ENCODE data around the gene RAB35. TPM values are rescaled to one million over a fixed set of nuclear protein-coding genes. Genes with fewer than 3 reads are reported as not detected.

The RAB35 gene
- total and polyA plus RNA-seq, 7 donors: 18.9 to 38.7 (median 32.9) TPM

DNA sequence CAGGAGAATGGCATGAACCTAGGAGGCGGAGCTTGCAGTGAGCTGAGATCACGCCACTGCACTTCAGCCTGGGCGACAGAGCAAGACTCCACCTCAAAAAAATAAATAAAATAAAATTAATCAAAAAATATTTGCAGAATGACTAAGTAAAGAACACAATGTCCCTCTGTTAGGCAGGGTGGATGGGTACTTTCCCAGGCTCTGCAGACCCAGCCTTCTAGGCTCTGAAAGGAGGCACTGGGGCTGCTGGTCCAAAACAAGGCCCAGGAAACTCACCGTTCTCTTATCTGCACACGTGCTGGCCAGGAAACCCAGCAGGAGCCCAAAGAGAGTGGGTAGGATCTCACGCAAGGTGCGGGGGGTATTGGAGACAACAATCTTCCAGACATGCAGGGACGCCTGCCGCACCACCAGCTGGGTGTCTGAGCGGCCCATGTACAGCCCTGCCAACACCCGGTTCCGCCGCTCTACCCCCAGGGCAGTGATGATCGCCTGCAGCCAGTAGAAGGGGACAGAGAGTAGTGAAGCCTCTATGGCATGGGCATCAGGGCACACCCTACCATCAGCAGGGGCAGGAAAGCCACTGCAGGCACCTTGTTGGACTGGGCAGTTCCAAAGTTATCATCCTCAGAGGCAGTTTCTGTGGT is 25.8 kb upstream of the RAB35 start:
- H3K36me3 ChIP-seq (ENCODE audit: insufficient read depth in 1 of 2, low read depth in 1 of 2): peaks cover 14 to 100% of the 10 kb centered on the region in 2 donors
- no peaks in the 10 kb centered on the region for H3K4me1 ChIP-seq
- no peak for TF ChIP-seq CTCF (IDR thresholded peaks at IDR 0.05)
- intact Hi-C loops (cut with DNase I): no loop called here
- WGBS, 3 donors: 95 to 99% (median 95%) methylated on average over 13 to 14 of the region's 14 CpGs
- no peaks in the 10 kb centered on the region for H3K27me3 ChIP-seq (ENCODE audit: insufficient read depth in 3 of 3, low read length in 2 of 3)
- DNase-seq (no peak), ATAC-seq (no peak)
- no peaks in the 10 kb centered on the region for H3K9me3 ChIP-seq
- no peak overlapping the region for H3K27ac ChIP-seq
- no peak overlapping the region for H3K4me3 ChIP-seq

DNA sequence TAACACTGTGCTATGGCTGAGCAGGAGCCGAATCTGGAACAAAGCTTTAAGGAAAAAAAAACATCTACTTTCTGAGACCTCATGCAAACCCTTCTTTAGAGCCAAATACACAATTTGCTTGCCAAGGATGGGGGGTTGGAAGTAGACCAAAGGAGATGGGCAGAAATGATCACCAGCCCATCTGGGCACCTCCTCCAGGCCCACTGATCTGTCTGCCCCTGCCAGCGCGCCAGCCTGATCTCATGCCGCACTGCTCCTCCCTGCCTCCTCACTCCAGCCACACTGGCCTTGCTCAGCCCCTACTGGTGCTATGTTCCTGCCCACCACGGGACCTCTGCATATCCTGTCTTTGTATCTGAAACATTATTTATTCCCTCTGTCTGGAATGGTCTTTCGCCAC is 24.8 kb upstream of the RAB35 start:
- Histone ChIP-seq H3K27me3 (ENCODE audit: insufficient read depth in 3 of 3, low read length in 2 of 3) (no peaks in the 10 kb centered on the region), H3K4me1 (no peaks in the 10 kb centered on the region), H3K36me3 (ENCODE audit: insufficient read depth in 1 of 2, low read depth in 1 of 2) (peaks cover 14 to 100% of the 10 kb centered on the region in 2 donors), H3K4me3 (no peak overlapping the region), H3K27ac (no peak overlapping the region), H3K9me3 (no peaks in the 10 kb centered on the region)
- 92 to 97% (median 93%) methylated on average over 6 of the region's 6 CpGs for WGBS, 3 donors
- no peak for ATAC-seq
- no peak for DNase-seq
- TF ChIP-seq CTCF (IDR thresholded peaks at IDR 0.05): no peak
- intact Hi-C loops (cut with DNase I): no loop called here

GRCh38 chr12:120140603-120141002 is 24.1 kb upstream of the RAB35 start:
- TF ChIP-seq CTCF (IDR thresholded peaks at IDR 0.05): no peak
- Histone ChIP-seq H3K27ac (no peak overlapping the region), H3K4me1 (no peaks in the 10 kb centered on the region), H3K4me3 (no peak overlapping the region), H3K27me3 (ENCODE audit: insufficient read depth in 3 of 3, low read length in 2 of 3) (no peaks in the 10 kb centered on the region), H3K9me3 (no peaks in the 10 kb centered on the region), H3K36me3 (ENCODE audit: insufficient read depth in 1 of 2, low read depth in 1 of 2) (peaks cover 14 to 100% of the 10 kb centered on the region in 2 donors)
- 86 to 88% (median 86%) methylated on average over 9 of the region's 9 CpGs for WGBS, 3 donors
- DNase-seq: no peak
- intact Hi-C loops (cut with DNase I): no loop called here
- ATAC-seq: no peak

DNA sequence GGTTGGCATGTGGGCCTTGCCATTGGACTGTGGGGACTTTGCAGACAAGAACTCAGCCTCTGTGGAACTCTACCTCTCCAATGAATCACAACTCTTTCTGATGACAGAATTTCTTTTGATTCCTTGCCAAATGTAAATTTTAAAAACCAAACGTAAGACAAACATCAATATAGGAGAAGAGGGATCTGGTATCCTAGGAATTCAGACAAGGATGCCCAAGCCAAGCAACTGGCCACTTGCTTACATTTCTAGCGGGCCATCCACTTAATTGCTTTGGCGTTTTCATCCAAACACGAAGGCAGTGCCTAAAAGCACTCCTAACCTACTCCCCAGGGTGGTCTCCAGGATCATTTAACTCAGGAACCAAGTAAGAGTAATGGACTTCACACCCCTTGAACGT is 23.4 kb upstream of the RAB35 start:
- ATAC-seq: no peak
- peaks cover 16 to 100% of the 10 kb centered on the region in 2 donors for H3K36me3 ChIP-seq (ENCODE audit: insufficient read depth in 1 of 2, low read depth in 1 of 2)
- H3K27ac ChIP-seq: no peak overlapping the region
- no peaks in the 10 kb centered on the region for H3K9me3 ChIP-seq
- DNase-seq: no peak
- no peaks in the 10 kb centered on the region for H3K4me1 ChIP-seq
- 67 to 85% (median 78%) methylated on average over 5 of the region's 5 CpGs for WGBS, 3 donors
- intact Hi-C loops (cut with DNase I): loop anchor here in 1 of 2 donors (5.0 kb wide), 1 partner anchor 37 kb away; no protein-coding TSS in a partner anchor
- no peaks in the 10 kb centered on the region for H3K27me3 ChIP-seq (ENCODE audit: insufficient read depth in 3 of 3, low read length in 2 of 3)
- H3K4me3 ChIP-seq: no peak overlapping the region
- no peak for TF ChIP-seq CTCF (IDR thresholded peaks at IDR 0.05)

- no peaks in the 10 kb centered on the region for H3K27me3 ChIP-seq (ENCODE audit: insufficient read depth in 3 of 3, low read length in 2 of 3)
- TF ChIP-seq CTCF (IDR thresholded peaks at IDR 0.05): no peak
- H3K9me3 ChIP-seq: no peaks in the 10 kb centered on the region
- ATAC-seq (no peak), DNase-seq (no peak)
- intact Hi-C loops (cut with DNase I): loop anchor here in 1 of 2 donors (5.0 kb wide), 1 partner anchor 39 kb away; no protein-coding TSS in a partner anchor
- no peak overlapping the region for H3K27ac ChIP-seq
- no peaks in the 10 kb centered on the region for H3K4me1 ChIP-seq
- 80 to 83% (median 82%) methylated on average over 9 of the region's 9 CpGs for WGBS, 3 donors
- H3K36me3 ChIP-seq (ENCODE audit: insufficient read depth in 1 of 2, low read depth in 1 of 2): peaks cover 15 to 100% of the 10 kb centered on the region in 2 donors
- no peak overlapping the region for H3K4me3 ChIP-seq
These were observed 21.8 kb upstream of the RAB35 start for GRCh38 chr12:120138366-120138765.
